HL-60/S4 (cell line): ENCODE measurements around the gene OR6S1.
"Not testable (repeated sequence)": the region's sequence is repeated elsewhere in the genome, so short reads cannot be mapped to it uniquely, and the experiment has no call there.

Experiments used
- in situ Hi-C: fragments of 300-500 bp; cut with MboI; formaldehyde crosslinking; loops from 2 replicates; pipeline ENCODE4 v1.14.3; 2022; ENCODE audit warnings: low sequenced_read_pairs

The OR6S1 gene

GRCh38 chr14:20613094-20614037, 28.1 kb downstream of the OR6S1 start:
- in situ Hi-C loops = loop anchor here (5.0 kb wide), 2 partner anchors 74 to 281 kb away; partner anchors contain the start of genes ANG and CCNB1IP1

GRCh38 chr14:20612403-20612802, 29.1 kb downstream of the OR6S1 start:
- in situ Hi-C loops = loop anchor here (5.0 kb wide), 2 partner anchors 75 to 280 kb away; partner anchors contain the start of genes ANG and CCNB1IP1

- in situ Hi-C loops = loop anchor here (5.0 kb wide), 2 partner anchors 76 to 279 kb away; partner anchors contain the start of genes ANG and CCNB1IP1
Observed at GRCh38 chr14:20611277-20611676, 30.2 kb downstream of the OR6S1 start.

GRCh38 chr14:20610002-20610765, 31.3 kb downstream of the OR6S1 start:
- in situ Hi-C loops = loop anchor here (5.0 kb wide), 2 partner anchors 77 to 278 kb away; partner anchors contain the start of genes ANG and CCNB1IP1

GRCh38 chr14:20609215-20610001, 32.1 kb downstream of the OR6S1 start:
- in situ Hi-C loops = loop anchor here (5.0 to 10.0 kb wide), 4 partner anchors 77 to 277 kb away; partner anchors contain the start of genes ANG, CCNB1IP1, PIP4P1 and PNP

GRCh38 chr14:20608383-20609110, 32.9 kb downstream of the OR6S1 start:
- in situ Hi-C loops = loop anchor here (5.0 to 10.0 kb wide), 2 partner anchors 76 to 144 kb away; partner anchors contain the start of genes PIP4P1 and PNP

- in situ Hi-C loops = loop anchor here (5.0 to 10.0 kb wide), 2 partner anchors 75 to 143 kb away; partner anchors contain the start of genes PIP4P1 and PNP
Observed at GRCh38 chr14:20607617-20608016, 33.9 kb downstream of the OR6S1 start.

- in situ Hi-C loops = loop anchor here (5.0 to 10.0 kb wide), 2 partner anchors 75 to 142 kb away; partner anchors contain the start of genes PIP4P1 and PNP
Observed at GRCh38 chr14:20606902-20607242, 34.6 kb downstream of the OR6S1 start.

- in situ Hi-C loops = loop anchor here (5.0 to 10.0 kb wide), 2 partner anchors 74 to 142 kb away; partner anchors contain the start of genes PIP4P1 and PNP
Observed at GRCh38 chr14:20606190-20606901, 35.1 kb downstream of the OR6S1 start.

GRCh38 chr14:20603813-20604690, 37.4 kb downstream of the OR6S1 start:
- in situ Hi-C loops = loop anchor here (10.0 kb wide), 1 partner anchor 139 kb away; the partner anchor contains the start of genes PIP4P1 and PNP

GRCh38 chr14:20602583-20602982, 38.9 kb downstream of the OR6S1 start:
- in situ Hi-C loops = loop anchor here (10.0 kb wide), 1 partner anchor 138 kb away; the partner anchor contains the start of genes PIP4P1 and PNP

- in situ Hi-C loops = loop anchor here (10.0 kb wide), 1 partner anchor 137 kb away; the partner anchor contains the start of genes PIP4P1 and PNP
Observed at GRCh38 chr14:20601522-20601921, 40.0 kb downstream of the OR6S1 start.

GRCh38 chr14:20597108-20597507, 44.4 kb downstream of the OR6S1 start:
- in situ Hi-C loops = no loop called here

GRCh38 chr14:20595726-20596125, 45.8 kb downstream of the OR6S1 start:
- in situ Hi-C loops = not testable (repeated sequence)

GRCh38 chr14:20592574-20592973, 48.9 kb downstream of the OR6S1 start:
- in situ Hi-C loops = no loop called here

GRCh38 chr14:20591235-20591634, 50.3 kb downstream of the OR6S1 start, which contains the start of gene RNASE12:
RNASE12 (minus strand) TSS chr14:20591376; CDS start chr14:20590723, 653 bp downstream.
- in situ Hi-C loops = no loop called here
